ENCODE results near the gene KRT40.

DNA sequence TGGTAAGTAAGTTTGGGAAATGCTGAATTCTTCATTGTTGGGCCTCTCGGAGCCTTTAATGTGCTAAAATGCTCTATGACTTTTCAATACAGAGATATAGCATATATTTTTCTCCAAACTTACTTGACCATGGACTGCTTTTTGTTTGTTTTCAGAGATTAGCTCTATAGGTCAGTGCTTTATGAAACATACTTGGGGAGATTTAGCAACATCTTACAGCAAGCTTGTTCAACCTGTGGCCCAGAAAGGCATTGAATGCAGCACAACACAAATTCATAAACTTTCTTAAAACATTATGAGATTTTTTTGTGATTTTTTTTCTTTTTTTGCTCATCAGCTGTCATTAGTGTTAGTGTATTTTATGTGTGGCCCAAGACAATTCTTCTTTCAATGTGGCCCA, 25.8 kb upstream of the KRT40 start:
- TF ChIP-seq, protein P1, sequence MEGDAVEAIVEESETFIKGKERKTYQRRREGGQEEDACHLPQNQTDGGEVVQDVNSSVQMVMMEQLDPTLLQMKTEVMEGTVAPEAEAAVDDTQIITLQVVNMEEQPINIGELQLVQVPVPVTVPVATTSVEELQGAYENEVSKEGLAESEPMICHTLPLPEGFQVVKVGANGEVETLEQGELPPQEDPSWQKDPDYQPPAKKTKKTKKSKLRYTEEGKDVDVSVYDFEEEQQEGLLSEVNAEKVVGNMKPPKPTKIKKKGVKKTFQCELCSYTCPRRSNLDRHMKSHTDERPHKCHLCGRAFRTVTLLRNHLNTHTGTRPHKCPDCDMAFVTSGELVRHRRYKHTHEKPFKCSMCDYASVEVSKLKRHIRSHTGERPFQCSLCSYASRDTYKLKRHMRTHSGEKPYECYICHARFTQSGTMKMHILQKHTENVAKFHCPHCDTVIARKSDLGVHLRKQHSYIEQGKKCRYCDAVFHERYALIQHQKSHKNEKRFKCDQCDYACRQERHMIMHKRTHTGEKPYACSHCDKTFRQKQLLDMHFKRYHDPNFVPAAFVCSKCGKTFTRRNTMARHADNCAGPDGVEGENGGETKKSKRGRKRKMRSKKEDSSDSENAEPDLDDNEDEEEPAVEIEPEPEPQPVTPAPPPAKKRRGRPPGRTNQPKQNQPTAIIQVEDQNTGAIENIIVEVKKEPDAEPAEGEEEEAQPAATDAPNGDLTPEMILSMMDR (IDR thresholded peaks at IDR 0.05), result no peak
- TF ChIP-seq POLR2A (IDR thresholded peaks at IDR 0.05), result no peak

Measured in adrenal gland (tissue), 5 donors.